Measurements from ENCODE around the gene SPSB4. TPM values are rescaled to one million over a fixed set of nuclear protein-coding genes. Genes with fewer than 3 reads are reported as not detected.
"Not testable (repeated sequence)": the region's sequence is repeated elsewhere in the genome, so short reads cannot be mapped to it uniquely, and the experiment has no call there.

Gene SPSB4
- not detected for total RNA-seq

DNA sequence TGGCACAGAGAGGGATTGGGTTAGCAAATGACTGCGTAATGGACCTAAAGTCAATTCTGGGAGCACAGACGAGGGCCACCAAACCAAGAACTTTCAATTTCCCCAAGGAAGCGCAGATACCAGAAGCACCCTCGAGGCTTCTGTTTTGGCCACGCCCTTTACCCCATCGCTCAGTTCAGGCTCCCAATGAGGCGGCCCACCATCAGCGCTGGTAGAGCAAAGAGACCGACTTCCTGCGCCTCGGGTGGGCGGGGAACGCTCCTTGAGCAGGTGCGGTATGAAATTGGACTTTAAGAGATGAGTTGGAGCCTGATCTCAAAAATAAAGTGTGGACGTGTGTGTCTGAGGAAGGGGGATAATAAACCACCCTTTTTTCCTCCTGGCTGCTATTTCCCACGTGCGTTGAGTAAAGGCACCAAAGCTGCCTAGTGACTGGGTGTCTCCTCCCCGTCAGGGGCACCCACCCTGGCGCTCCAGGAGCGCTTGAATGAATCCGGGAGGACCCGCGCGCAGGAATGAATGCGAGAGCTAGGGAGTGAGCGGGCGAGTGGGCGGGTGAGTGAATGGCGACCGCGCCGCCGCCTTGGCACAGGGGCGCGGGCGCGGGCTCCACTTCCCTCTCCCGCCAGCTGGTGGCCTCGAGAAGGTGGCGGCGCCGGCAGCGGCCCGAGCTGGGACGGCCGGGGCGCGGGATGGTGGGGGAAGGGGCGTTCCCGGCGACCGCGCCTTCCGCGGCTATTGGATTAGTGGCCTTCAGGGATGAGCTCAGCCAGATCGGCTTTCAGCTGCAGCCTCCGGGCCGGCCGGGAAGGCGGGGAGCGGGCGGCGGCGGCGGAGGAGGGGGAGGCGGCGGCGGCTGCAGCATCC lies at the start of gene SPSB4:
Gene SPSB4, plus strand, starts transcription at position 772 of the 867 bp plus-strand sequence. CDS start 14,758 bp downstream, outside the sequence.
- Mint-ChIP-seq H3K27ac (no peak within 1 kb of the TSS), H3K9me3 (no peaks in the 10 kb centered on the region), H3K4me3 (peak within 1 kb of the TSS; percentile 80 to 85), H3K27me3 (ENCODE audit: low read depth) (peaks cover 81% of the 10 kb centered on the region), H3K4me1 (ENCODE audit: low read depth) (peaks cover 20% of the 10 kb centered on the region), H3K36me3 (ENCODE audit: insufficient read depth in 2 of 2) (no peaks in the 10 kb centered on the region)
- ATAC-seq (replicated peaks in 1 of 2) (peak; percentile 68 to 79), DNase-seq (peak; percentile 46 to 56)

DNA sequence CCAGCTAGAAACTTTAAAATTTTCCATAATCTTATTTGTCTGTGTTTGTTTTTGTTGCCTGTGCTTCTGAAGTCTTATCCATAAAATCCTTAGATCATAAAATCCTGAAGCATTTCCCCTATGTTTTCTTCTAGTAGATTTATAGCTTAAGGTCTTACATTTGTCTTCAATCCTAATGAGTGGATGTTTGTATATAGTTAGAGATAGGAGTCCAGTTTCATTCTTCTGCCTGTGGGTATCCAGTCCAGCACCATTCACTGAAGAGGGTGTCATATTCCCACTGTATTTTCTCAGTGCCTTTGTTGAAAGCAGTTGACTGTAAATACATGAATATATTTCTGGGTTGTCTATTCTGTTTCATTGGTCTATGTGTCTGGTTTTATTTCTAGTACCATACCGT lies 44.8 kb upstream of the SPSB4 start:
- H3K27me3 Mint-ChIP-seq (ENCODE audit: low read depth) = peaks cover 12% of the 10 kb centered on the region
- no peaks in the 10 kb centered on the region for H3K36me3 Mint-ChIP-seq (ENCODE audit: insufficient read depth in 2 of 2)
- no peak for DNase-seq
- H3K27ac Mint-ChIP-seq = no peak overlapping the region
- peaks cover 2% of the 10 kb centered on the region for H3K4me1 Mint-ChIP-seq (ENCODE audit: low read depth)
- H3K4me3 Mint-ChIP-seq = no peak overlapping the region
- no peak for ATAC-seq (replicated peaks in 1 of 2)
- no peaks in the 10 kb centered on the region for H3K9me3 Mint-ChIP-seq

DNA sequence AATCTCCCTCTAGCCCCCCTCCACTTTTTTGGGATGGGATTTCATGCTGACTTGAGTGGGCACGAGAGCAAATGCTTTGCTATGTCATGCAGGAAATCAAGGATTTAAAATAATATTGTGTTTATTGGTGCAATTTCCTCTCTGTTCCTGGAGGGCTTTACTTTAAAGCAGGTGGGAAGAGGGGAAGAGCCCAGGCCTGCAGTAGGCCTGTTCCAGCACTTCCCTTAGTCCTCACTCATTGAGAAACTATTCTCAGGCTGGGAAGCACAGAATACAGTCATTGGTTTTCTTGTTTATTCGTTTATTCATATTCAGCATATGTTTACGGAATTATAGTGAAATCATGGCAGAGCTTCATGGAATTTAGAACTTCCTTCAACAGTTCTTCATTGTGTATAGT lies 41.7 kb upstream of the SPSB4 start:
- no peak overlapping the region for H3K4me3 Mint-ChIP-seq
- H3K4me1 Mint-ChIP-seq (ENCODE audit: low read depth) = peaks cover 10% of the 10 kb centered on the region
- ATAC-seq (replicated peaks in 1 of 2) (no peak), DNase-seq (no peak)
- no peak overlapping the region for H3K27ac Mint-ChIP-seq
- no peaks in the 10 kb centered on the region for H3K36me3 Mint-ChIP-seq (ENCODE audit: insufficient read depth in 2 of 2)
- H3K27me3 Mint-ChIP-seq (ENCODE audit: low read depth) = peaks cover 12% of the 10 kb centered on the region
- no peaks in the 10 kb centered on the region for H3K9me3 Mint-ChIP-seq

DNA sequence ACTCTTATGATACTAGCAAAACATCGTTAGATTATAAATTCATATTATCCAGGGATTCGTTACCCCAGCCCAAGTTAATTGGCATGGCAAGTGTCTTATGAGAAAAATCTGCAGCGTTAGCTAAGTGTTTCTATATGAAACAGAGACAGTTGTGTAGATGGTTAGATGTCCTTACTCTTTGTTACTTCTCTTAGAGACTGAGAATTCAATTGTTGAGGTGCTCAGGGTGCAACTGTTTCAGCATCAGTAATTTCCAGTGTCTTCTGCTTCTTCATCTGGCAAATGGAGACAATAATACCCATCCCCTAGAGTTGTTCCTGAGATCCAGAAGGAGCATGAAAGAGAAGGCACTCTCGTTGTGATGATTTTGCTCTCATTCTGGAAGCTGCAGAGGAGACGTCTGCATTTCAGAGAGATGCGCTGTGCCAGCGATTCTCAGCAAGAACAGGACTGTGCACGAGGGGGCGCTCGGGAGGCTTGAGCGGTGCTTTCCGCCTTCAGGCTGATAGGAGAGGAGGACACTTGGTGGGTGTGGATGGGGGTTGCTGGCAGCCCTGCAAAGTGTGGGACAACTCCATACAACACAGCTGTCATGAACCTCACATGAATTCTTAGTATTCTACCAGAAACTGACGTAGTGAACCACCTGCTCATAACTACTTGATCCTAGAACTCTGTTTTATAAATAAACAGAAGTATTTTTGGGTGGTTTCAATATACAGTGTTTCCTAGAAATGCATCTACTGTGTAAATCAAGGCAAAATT lies 39.7 kb upstream of the SPSB4 start:
- ATAC-seq (replicated peaks in 1 of 2) (peak; percentile 94), DNase-seq (peak; percentile 85 to 86)
- Mint-ChIP-seq H3K9me3 (no peaks in the 10 kb centered on the region), H3K4me3 (no peak overlapping the region), H3K4me1 (ENCODE audit: low read depth) (peaks cover 10% of the 10 kb centered on the region), H3K27ac (no peak overlapping the region), H3K36me3 (ENCODE audit: insufficient read depth in 2 of 2) (no peaks in the 10 kb centered on the region), H3K27me3 (ENCODE audit: low read depth) (peaks cover 12% of the 10 kb centered on the region)

DNA sequence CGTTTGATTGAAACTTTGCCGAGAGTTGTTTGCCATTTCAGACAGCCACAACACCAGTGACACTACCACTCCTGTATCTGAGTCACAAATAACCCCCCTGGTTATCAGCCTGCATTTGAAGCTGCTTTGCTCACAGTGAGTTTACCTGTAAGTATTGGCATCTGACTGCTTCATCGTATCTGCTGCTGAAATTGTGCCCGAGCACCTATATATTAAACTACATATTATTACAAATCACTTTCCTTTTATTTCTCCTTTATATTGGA lies 39.2 kb upstream of the SPSB4 start:
- Mint-ChIP-seq H3K4me3 (no peak overlapping the region), H3K9me3 (no peaks in the 10 kb centered on the region), H3K27ac (no peak overlapping the region), H3K27me3 (ENCODE audit: low read depth) (peaks cover 12% of the 10 kb centered on the region), H3K4me1 (ENCODE audit: low read depth) (peaks cover 11% of the 10 kb centered on the region), H3K36me3 (ENCODE audit: insufficient read depth in 2 of 2) (no peaks in the 10 kb centered on the region)
- no peak for DNase-seq
- ATAC-seq (replicated peaks in 1 of 2) = peak; percentile 62 to 73

DNA sequence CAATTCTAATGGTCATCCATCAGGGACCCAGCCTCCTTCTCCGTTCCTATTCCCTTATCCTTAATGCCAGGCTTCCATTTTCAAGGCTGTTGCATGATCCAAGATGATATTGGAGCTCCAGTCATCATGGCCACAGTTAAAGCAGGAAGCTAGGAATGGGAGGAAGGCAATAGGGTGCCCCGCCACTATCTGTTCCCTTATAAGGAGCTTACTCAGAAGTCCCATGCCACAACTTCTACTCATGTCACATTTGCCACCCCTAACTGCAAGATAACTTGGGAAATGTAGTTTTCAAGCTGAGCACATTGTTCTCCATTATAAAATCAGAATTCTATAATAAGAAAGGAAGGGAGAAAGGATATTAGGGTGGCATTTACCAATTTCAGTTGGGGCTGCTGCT lies 38.6 kb upstream of the SPSB4 start:
- H3K9me3 Mint-ChIP-seq = no peaks in the 10 kb centered on the region
- H3K4me1 Mint-ChIP-seq (ENCODE audit: low read depth) = peaks cover 18% of the 10 kb centered on the region
- DNase-seq (no peak), ATAC-seq (replicated peaks in 1 of 2) (no peak)
- no peaks in the 10 kb centered on the region for H3K36me3 Mint-ChIP-seq (ENCODE audit: insufficient read depth in 2 of 2)
- no peak overlapping the region for H3K27ac Mint-ChIP-seq
- no peak overlapping the region for H3K4me3 Mint-ChIP-seq
- peaks cover 12% of the 10 kb centered on the region for H3K27me3 Mint-ChIP-seq (ENCODE audit: low read depth)

DNA sequence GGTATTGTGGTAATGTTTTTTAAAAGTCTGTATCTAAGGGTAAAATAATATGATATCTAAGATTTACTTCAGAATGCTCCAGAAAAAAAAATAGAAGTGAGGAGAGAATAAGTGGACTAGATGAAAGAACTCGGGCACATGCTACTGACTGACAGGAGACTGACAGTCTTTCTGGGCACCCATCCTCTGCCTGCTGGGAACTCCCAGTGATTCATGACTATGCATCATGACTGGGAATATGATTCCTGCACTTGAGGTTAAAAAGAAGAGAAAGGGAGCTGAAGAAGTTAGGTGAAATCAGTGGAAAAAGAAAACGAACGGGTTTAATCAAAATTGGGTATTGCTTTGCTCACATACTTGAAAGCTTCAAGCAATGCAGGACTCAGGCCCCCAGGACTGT lies 35.7 kb upstream of the SPSB4 start:
- ATAC-seq (replicated peaks in 1 of 2) (no peak), DNase-seq (no peak)
- no peaks in the 10 kb centered on the region for H3K36me3 Mint-ChIP-seq (ENCODE audit: insufficient read depth in 2 of 2)
- H3K27me3 Mint-ChIP-seq (ENCODE audit: low read depth) = peaks cover under 1% of the 10 kb centered on the region
- peaks cover 34% of the 10 kb centered on the region for H3K4me1 Mint-ChIP-seq (ENCODE audit: low read depth)
- no peaks in the 10 kb centered on the region for H3K9me3 Mint-ChIP-seq
- no peak overlapping the region for H3K27ac Mint-ChIP-seq
- H3K4me3 Mint-ChIP-seq = no peak overlapping the region

DNA sequence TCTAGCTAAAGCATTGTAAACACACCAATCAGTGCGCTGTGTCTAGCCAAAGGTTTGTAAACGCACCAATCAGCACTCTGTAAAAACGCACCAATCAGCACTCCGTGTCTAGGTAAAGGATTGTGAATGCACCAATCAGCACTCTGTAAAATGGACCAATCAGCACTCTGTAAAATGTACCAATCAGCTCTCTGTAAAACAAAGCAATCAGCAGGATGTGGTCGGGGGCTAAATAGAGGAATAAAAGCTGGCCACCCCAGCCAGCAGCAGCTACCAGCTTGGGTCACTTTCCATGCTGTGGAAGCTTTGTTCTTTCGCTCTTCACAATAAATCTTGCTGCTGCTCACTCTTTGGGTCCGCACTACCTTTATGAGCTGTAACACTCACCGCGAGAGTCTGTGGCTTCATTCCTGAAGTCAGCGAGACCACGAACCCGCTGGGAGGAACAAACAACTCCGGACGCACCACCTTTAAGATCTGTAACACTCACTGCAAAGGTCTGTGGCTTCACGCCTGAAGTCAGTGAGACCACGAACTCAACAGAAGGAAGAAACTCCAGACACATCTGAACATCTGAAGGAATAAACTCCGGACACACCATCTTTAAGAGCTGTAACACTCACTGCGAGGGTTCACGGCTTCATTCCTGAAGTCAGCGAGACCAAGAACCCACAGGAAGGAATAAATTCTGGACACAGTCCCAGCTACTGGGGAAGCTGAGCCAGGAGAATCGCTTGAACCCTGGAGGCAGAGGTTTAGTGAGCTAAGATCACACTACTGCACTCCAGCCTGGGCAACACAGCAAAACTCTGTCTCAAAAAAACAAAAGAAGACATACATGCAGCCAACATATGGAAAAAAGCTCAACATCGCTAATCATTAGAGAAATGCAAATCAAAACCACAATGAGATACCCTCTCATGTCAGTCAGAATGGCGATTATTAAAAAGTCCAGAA lies 33.5 kb upstream of the SPSB4 start:
- not testable (repeated sequence) for H3K9me3 Mint-ChIP-seq

DNA sequence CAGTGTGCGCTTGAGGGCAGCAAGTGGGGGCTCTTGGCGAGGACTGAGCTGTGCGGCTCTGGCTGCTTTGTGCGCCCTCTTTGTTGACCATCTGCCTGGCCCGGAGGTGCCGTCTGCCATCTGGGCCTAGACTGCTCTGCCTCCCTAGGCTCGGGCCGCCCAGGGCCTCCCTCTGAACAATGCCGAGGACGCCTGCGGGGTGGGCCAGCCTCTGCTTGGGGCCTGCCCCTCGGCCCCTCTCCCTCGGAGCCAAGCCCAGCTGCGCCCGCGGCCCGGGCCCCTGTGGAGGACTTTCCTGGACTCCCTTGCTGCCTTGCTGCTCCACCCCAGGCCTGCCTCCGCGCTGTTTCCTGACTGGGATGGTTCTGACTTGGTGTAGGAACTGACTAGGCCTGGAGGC lies 31.9 kb upstream of the SPSB4 start:
- Mint-ChIP-seq H3K4me3 (no peak overlapping the region), H3K9me3 (no peaks in the 10 kb centered on the region), H3K4me1 (ENCODE audit: low read depth) (peaks cover 28% of the 10 kb centered on the region), H3K27ac (no peak overlapping the region), H3K27me3 (ENCODE audit: low read depth) (no peaks in the 10 kb centered on the region), H3K36me3 (ENCODE audit: insufficient read depth in 2 of 2) (no peaks in the 10 kb centered on the region)
- DNase-seq (no peak), ATAC-seq (replicated peaks in 1 of 2) (no peak)

More for the DNA sequence above, 33.5 kb upstream of the SPSB4 start:
- not testable (repeated sequence) for H3K27ac Mint-ChIP-seq; H3K27me3 Mint-ChIP-seq (ENCODE audit: low read depth); H3K36me3 Mint-ChIP-seq (ENCODE audit: insufficient read depth in 2 of 2)
- DNase-seq (peak; percentile 22 to 57), ATAC-seq (replicated peaks in 1 of 2) (peak in 1 of 2 donors; percentile 44)
- Mint-ChIP-seq H3K4me1 (ENCODE audit: low read depth) (peaks cover 28% of the 10 kb centered on the region), H3K4me3 (peak overlapping the region in 1 of 2 donors; percentile 33)

DNA sequence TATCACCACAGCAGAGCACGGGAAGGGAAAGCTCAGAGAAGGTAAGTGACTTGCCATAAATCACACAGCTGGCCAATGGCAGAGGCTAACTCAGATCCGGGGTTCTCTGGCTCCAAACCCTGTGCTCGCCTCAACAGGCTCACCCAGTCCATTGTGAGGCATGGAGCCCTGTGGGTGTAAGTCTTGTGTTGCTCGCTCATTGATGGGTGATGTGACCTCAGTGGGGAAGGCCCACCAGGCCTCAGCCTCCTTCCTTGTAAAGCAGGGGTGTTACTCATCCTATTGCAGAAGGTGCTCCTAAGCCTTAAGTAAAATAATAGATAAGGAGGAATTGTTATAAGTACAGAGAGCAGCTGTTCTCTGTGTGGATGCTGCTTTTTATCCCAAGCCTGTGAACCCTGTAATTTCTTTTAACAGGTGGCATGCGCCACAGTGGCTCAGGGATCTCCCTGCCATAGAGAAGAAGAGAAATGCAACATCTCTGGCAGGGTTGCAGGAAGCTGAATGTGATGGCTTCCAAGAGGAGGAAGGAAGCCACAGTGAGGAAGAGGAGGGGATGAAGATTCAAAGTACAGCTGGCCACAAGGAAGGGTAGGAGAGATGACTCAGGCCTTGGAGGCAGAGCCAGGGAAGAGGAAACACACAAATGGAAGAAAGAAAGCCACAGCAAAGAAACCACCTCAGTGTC lies 30.9 kb upstream of the SPSB4 start:
- Mint-ChIP-seq H3K9me3 (no peaks in the 10 kb centered on the region), H3K27ac (no peak overlapping the region), H3K4me1 (ENCODE audit: low read depth) (peaks cover 28% of the 10 kb centered on the region), H3K36me3 (ENCODE audit: insufficient read depth in 2 of 2) (no peaks in the 10 kb centered on the region), H3K27me3 (ENCODE audit: low read depth) (no peaks in the 10 kb centered on the region), H3K4me3 (no peak overlapping the region)
- DNase-seq (peak in 1 of 2 donors; percentile 38), ATAC-seq (replicated peaks in 1 of 2) (peak; percentile 75 to 86)

DNA sequence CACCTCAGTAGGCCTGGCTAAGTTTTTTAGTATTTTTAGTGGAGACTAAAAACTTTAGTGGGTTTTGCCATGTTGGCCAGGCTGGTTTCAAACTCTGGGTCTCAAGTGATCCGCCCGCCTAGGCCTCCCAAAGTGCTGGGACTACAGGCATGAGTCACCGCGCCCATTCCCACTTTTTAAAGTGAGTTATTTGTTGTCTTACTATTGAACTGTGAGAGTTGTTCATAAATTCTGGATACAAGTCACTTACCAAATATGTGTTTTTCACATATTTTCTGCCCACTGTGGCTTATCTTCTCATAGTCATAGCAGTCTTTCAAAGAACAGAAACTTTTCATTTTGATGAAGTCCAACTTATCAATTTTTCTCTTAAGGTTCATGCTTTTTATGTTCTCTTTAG lies 29.9 kb upstream of the SPSB4 start:
- ATAC-seq (replicated peaks in 1 of 2) (no peak), DNase-seq (no peak)
- peaks cover 2% of the 10 kb centered on the region for H3K27me3 Mint-ChIP-seq (ENCODE audit: low read depth)
- H3K4me3 Mint-ChIP-seq = no peak overlapping the region
- H3K4me1 Mint-ChIP-seq (ENCODE audit: low read depth) = peaks cover 28% of the 10 kb centered on the region
- no peak overlapping the region for H3K27ac Mint-ChIP-seq
- no peaks in the 10 kb centered on the region for H3K36me3 Mint-ChIP-seq (ENCODE audit: insufficient read depth in 2 of 2)
- no peaks in the 10 kb centered on the region for H3K9me3 Mint-ChIP-seq

DNA sequence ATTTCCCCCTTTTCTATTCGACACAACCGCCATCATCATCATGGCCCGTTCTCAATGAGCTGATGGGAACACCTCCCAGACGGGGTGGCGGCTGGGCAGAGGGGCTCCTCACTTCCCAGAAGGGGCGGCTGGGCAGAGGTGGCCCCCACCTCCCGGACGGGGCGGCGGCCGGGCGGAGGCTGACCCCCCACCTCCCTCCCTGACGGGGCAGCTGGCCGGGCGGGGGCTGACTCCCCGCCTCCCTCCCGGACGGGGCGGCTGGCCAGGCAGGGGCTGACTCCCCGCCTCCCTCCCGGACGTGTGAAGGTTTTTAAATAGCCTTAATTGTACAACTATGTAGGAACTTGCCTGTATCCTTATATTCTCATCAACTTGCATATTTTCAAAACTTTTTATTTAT lies 20.9 kb upstream of the SPSB4 start:
- no peaks in the 10 kb centered on the region for H3K9me3 Mint-ChIP-seq
- no peak overlapping the region for H3K27ac Mint-ChIP-seq
- H3K36me3 Mint-ChIP-seq (ENCODE audit: insufficient read depth in 2 of 2) = peaks cover 0 to 1% of the 10 kb centered on the region in 2 donors
- ATAC-seq (replicated peaks in 1 of 2) (no peak), DNase-seq (no peak)
- H3K4me3 Mint-ChIP-seq = no peak overlapping the region
- H3K27me3 Mint-ChIP-seq (ENCODE audit: low read depth) = peaks cover 5% of the 10 kb centered on the region
- no peaks in the 10 kb centered on the region for H3K4me1 Mint-ChIP-seq (ENCODE audit: low read depth)

Data from activated T-cell treated with anti-CD3 and anti-CD28 coated beads, Interleukin-2, amount 50 U/mL, for 72 hours (primary cell).